HepG2 (cell line): ENCODE measurements around the gene SLC17A3. TPM values are rescaled to one million over a fixed set of nuclear protein-coding genes. Genes with fewer than 3 reads are reported as not detected.
A peak's percentile ranks its signal among the peaks of the same experiment; 100 is the strongest.

Experiments
- ARNT ChIP-seq: fragments of 450-650 bp; IDR thresholded peaks from 2 replicates; pipeline ENCODE4 v1.6.1; 2017
- BCLAF1 ChIP-seq: fragments of 450-650 bp; IDR thresholded peaks from 2 replicates; pipeline ENCODE4 v1.6.1; 2017; ENCODE audit warnings: mild to moderate bottlenecking
- CBX5 ChIP-seq: sonication (generic); formaldehyde crosslinking; IDR thresholded peaks from 2 replicates; pipeline ENCODE4 v1.4.0; 2020; ENCODE audit warnings: missing genetic modification reagents, borderline replicate concordance
- FIP1L1 ChIP-seq: fragments of 200-400 bp; formaldehyde crosslinking; IDR thresholded peaks from 2 replicates; pipeline ENCODE4 v1.6.1; 2018; ENCODE audit warnings: low read depth, mild to moderate bottlenecking, low read length, moderate library complexity, borderline replicate concordance; ENCODE audit not compliant: insufficient read depth
- GLMP ChIP-seq: sonication (generic); formaldehyde crosslinking; IDR thresholded peaks from 2 replicates; pipeline ENCODE4 v1.9.0; 2021; ENCODE audit warnings: missing genetic modification reagents, mild to moderate bottlenecking, borderline replicate concordance
- HDAC2 ChIP-seq: sonication (generic); formaldehyde crosslinking; IDR thresholded peaks from 2 replicates; pipeline ENCODE4 v1.4.0; 2020; ENCODE audit warnings: missing genetic modification reagents
- HNF4A ChIP-seq: sonication (generic); formaldehyde crosslinking; IDR thresholded peaks from 2 replicates; pipeline ENCODE4 v1.4.0; 2020; ENCODE audit warnings: missing genetic modification reagents
- NFAT5 ChIP-seq: sonication (generic); formaldehyde crosslinking; IDR thresholded peaks from 2 replicates; pipeline ENCODE4 v1.4.0; 2020; ENCODE audit warnings: missing genetic modification reagents
- PHB2 ChIP-seq: fragments of 450-650 bp; IDR thresholded peaks from 2 replicates; pipeline ENCODE4 v1.6.1; 2018; ENCODE audit not compliant: partially characterized antibody
- RFX1 ChIP-seq: fragments of 450-650 bp; IDR thresholded peaks from 2 replicates; pipeline ENCODE4 v1.6.1; 2017
- RFXANK ChIP-seq: IDR thresholded peaks from 2 replicates; pipeline ENCODE4 v1.6.1; 2016
- SALL2 ChIP-seq: sonication (generic); formaldehyde crosslinking; IDR thresholded peaks from 2 replicates; pipeline ENCODE4 v1.8.1; 2023; ENCODE audit warnings: mild to moderate bottlenecking, missing genetic modification reagents, inconsistent platforms
- SRSF9 ChIP-seq: fragments of 200-400 bp; formaldehyde crosslinking; IDR thresholded peaks from 2 replicates; pipeline ENCODE4 v1.6.1; 2018; ENCODE audit warnings: borderline replicate concordance, mild to moderate bottlenecking, low read depth, low read length; ENCODE audit not compliant: insufficient read depth, poor library complexity, severe bottlenecking
- ZBTB3 ChIP-seq: sonication (generic); formaldehyde crosslinking; IDR thresholded peaks from 2 replicates; pipeline ENCODE4 v1.4.0; 2020; ENCODE audit warnings: low read depth, mild to moderate bottlenecking, moderate library complexity, missing genetic modification reagents, borderline replicate concordance
- ZNF350 ChIP-seq: sonication (generic); formaldehyde crosslinking; IDR thresholded peaks from 2 replicates; pipeline ENCODE4 v1.4.0; 2020; ENCODE audit warnings: mild to moderate bottlenecking, low read depth, missing genetic modification reagents, borderline replicate concordance
- ZNF484 ChIP-seq: sonication (generic); formaldehyde crosslinking; IDR thresholded peaks from 2 replicates; pipeline ENCODE4 v1.5.1; 2020; ENCODE audit warnings: mild to moderate bottlenecking, low read depth, missing genetic modification reagents, borderline replicate concordance
- ZNF629 ChIP-seq: sonication (generic); formaldehyde crosslinking; conservative IDR thresholded peaks from 2 replicates; pipeline ENCODE4 v1.5.0; 2020; ENCODE audit warnings: missing genetic modification reagents
- ZNF747 ChIP-seq: sonication (generic); formaldehyde crosslinking; IDR thresholded peaks from 2 replicates; pipeline ENCODE4 v1.8.1; 2023; ENCODE audit warnings: missing genetic modification reagents, mild to moderate bottlenecking, borderline replicate concordance
- ZNF761 ChIP-seq: sonication (generic); formaldehyde crosslinking; conservative IDR thresholded peaks from 2 replicates; pipeline ENCODE4 v1.4.0; 2020; ENCODE audit warnings: mild to moderate bottlenecking, missing genetic modification reagents
- ZNF782 ChIP-seq: sonication (generic); formaldehyde crosslinking; IDR thresholded peaks from 2 replicates; pipeline ENCODE4 v1.4.0; 2020; ENCODE audit warnings: missing genetic modification reagents, mild to moderate bottlenecking, borderline replicate concordance
- ZSCAN25 ChIP-seq: sonication (generic); formaldehyde crosslinking; IDR thresholded peaks from 2 replicates; pipeline ENCODE4 v1.8.0; 2022; ENCODE audit warnings: mild to moderate bottlenecking, missing genetic modification reagents
- polyA plus RNA-seq, 8 experiments: library from polyadenylated mRNA; depleted of rRNA in 3 of 8; stranded (reverse) in 7 of 8; unstranded in 1 of 8; fragments of >200 nt; fragmentation: Illumina TruSeq in 4 of 8; extraction: Trizol in 4 of 8; gene quantifications; 2 replicates each; pipeline versions ENCODE4 v1.2.1 to v1.2.3, GENCODE V29; 2011 to 2016; ENCODE audit warnings: low read depth in 4 of 8, missing spikeins in 1 of 8, mixed read lengths in 1 of 8; ENCODE audit not compliant: insufficient read depth in 1 of 8
- total RNA-seq, 5 experiments: library from RNA; depleted of rRNA; stranded (reverse); fragments of >200 nt; fragmentation: Illumina TruSeq; extraction: Trizol; gene quantifications; 2 replicates each; pipeline ENCODE4 v1.2.3, GENCODE V29; 2016; ENCODE audit warnings: low read depth in 1 of 5

The SLC17A3 gene
- total and polyA plus RNA-seq, 2 of the 13 experiments (the other 11 are each of a cell fraction or from before 2014, with no cell fraction given), result 0.09 to 0.11 TPM

GRCh38 chr6:25835442-25836283, 38.4 kb downstream of the SLC17A3 start (continued):
- TF ChIP-seq ZNF484 (CRISPR knock-in tag) (no peak), FIP1L1 (no peak), ZNF350 (CRISPR knock-in tag) (0 out of 2 replicates have a peak, but pooled peaks have one; percentile 29), ZNF747 (no peak), ZSCAN25 (CRISPR knock-in tag) (no peak), ZNF761 (CRISPR knock-in tag) (no peak), GLMP (CRISPR knock-in tag) (no peak), RFX1 (no peak), BCLAF1 (no peak), SALL2 (CRISPR knock-in tag) (no peak), ZBTB3 (CRISPR knock-in tag) (no peak), SRSF9 (no peak), ZNF629 (CRISPR knock-in tag) (no peak), PHB2 (no peak), NFAT5 (CRISPR knock-in tag) (no peak), ARNT (no peak), HDAC2 (CRISPR knock-in tag) (0 out of 2 replicates have a peak, but pooled peaks have one; percentile 22), HNF4A (CRISPR knock-in tag) (peak; percentile 82), CBX5 (CRISPR knock-in tag) (no peak), ZNF782 (CRISPR knock-in tag) (peak; percentile 39; the same call in 1 of the 2 replicates), RFXANK (CRISPR knock-in tag) (no peak)
